HuH-7.5 (cell line): Measurements from ENCODE around the gene GOLGB1.
"Not testable (repeated sequence)": the region's sequence is repeated elsewhere in the genome, so short reads cannot be mapped to it uniquely, and the experiment has no call there.

Source experiments
- DNase-seq: peaks from one replicate; pipeline ENCODE4 v3.0.0; 2011; ENCODE audit warnings: low spot score

The GOLGB1 gene

GRCh38 chr3:121740896-121741295 lies 8.6 kb downstream of the GOLGB1 start:
- DNase-seq = no peak

GRCh38 chr3:121739902-121740301 lies 9.6 kb downstream of the GOLGB1 start:
- no peak for DNase-seq

- DNase-seq = no peak
These were observed 11.9 kb downstream of the GOLGB1 start for GRCh38 chr3:121737644-121738043.

DNA sequence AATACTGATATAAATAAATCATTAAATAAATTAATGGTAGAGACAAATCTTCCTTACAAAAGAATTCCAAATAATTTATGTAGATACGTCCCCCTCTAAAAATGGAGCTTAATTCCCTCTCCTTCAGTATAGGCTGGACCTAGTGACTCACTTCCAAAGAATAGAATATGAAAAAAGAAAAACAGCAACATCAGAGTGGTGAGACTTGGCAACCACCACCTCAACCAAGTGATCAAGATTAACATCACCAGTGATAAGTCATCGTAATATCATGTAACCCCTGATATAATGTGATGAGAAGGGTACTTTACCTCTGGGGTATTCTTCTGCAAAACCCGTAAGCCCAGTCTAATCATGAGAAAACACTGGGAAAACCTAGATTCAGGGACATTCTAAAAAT lies 13.4 kb downstream of the GOLGB1 start:
- no peak for DNase-seq

GRCh38 chr3:121735047-121735696 lies 14.4 kb downstream of the GOLGB1 start:
- DNase-seq = no peak

DNA sequence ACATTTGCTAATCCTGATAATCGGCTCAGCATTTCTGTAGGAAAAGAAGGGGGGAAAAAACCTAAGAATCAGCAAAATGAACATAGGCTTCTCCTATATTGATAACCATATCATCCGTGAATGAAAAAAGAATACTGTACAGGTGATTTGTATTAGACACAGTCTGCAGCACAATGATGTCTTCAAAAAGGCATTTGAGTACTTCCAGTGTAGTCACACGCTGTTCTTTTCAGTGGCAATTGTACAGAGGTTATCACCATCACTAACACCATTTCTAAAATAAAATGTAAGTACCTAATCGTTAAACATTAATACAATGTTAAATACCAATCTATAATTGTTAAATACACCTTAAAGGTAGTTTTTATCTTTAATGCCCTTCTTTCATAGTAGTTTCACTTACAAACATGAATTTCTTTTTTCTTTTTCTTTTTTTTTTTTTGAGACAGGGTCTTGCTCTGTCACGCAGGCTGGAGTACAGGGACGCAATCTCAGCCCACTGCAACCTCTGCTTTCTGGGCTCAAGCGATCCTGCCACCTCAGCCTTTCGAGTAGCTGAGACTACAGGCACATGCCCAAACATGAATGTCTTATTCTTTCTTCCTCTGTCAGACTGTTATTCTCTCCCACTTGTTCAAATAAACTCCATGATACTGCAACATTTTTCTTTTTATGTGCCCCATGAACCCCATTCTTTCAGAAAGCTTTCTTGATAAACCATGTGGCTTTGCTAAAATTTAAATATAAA lies 18.4 kb downstream of the GOLGB1 start:
- DNase-seq = no peak

DNA sequence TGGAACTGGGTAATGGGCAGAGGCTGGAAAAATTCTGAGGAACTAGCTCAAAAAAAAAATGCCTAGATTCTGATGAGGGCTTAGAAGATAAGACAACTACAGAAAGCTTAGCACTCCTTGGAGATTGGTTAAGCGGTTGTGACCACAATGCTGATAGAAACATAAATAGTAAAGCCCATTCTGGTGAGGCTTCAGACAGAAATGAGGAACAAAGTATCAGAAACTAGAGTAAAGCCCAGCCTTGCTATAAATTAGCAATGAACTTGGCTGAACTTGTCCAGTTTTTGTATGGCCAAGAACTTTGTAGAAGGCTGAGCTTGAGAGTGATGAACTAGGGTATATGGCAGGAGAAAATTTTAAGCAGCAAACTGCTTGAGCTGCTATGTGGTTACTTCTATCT lies 25.4 kb downstream of the GOLGB1 start:
- no peak for DNase-seq

- DNase-seq = no peak
These were observed 26.1 kb downstream of the GOLGB1 start for GRCh38 chr3:121723485-121723884.

DNA sequence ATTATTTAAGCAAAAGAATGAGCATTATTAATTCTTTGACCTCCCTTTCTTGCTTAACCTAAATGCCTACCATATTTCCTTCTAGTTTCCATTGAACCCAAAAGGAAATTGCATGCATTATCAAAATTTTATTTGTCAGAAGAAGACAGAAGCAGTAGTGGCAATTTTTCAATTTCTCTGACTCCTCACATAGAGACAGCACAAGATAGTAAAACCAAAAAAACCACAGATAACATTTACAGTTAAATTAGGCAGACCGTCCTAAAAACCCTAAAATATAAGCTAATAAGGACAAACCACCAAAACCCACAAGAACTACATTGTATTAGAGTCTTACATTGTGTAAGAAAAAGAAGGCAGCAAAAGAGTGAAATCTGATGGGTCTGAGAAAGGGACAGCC lies 27.1 kb downstream of the GOLGB1 start:
- no peak for DNase-seq

DNA sequence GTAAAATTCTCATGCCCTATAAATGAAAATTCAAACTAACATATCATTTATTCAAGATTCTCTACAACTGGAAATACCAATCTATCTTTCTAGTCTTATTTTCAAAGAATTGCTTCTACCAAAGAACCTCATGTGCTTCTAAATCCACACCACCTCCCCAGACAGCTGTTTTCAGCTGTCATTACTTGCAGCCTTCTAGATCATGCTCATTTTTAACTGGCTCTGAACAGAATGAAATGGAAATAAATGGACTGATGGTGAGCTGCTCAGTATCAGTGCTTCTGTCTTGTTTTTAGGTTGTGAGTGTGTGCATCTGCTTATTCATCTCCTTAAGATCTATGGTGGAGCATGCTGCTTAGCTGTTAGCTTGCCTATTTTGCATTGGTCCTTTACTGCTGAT lies 29.4 kb downstream of the GOLGB1 start:
- DNase-seq = no peak

- no peak for DNase-seq
These were observed 30.1 kb downstream of the GOLGB1 start for GRCh38 chr3:121719423-121719822.

- no peak for DNase-seq
These were observed 31.2 kb downstream of the GOLGB1 start for GRCh38 chr3:121718205-121718846.

GRCh38 chr3:121710347-121710746 lies 39.2 kb downstream of the GOLGB1 start:
- no peak for DNase-seq

DNA sequence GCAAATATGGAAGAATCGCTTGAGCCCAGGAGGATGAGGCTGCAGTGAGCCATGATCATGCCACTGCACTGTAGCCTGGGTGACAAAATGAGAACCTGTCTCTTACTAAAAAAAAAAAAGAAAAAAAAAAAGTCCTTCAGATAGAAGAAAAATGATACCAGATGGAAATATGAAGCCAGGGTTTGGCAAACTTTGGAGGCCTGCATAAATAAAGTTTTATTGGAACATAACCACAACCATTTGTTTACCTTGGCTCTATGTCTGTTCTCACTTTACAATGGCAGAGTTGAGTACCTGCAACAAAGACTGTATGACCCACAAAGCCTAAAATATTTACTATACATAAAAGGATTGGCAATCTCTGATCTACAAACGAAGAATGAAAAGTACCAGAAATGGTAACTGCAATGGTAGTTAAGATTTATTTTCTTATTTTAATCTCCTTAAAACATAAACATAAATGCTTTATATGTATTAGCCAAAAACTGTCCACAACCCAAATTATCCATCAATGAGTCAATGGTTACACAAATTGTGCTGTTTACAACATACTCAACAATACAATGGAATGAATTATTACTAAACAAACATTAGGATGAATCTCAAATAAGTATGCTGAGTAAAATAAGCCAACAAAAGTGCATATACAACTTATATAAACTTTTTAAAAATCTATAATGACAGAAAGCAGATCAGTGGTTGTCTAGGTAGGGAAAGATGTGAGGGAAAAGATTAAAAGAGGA lies 41.8 kb downstream of the GOLGB1 start:
- DNase-seq = no peak

DNA sequence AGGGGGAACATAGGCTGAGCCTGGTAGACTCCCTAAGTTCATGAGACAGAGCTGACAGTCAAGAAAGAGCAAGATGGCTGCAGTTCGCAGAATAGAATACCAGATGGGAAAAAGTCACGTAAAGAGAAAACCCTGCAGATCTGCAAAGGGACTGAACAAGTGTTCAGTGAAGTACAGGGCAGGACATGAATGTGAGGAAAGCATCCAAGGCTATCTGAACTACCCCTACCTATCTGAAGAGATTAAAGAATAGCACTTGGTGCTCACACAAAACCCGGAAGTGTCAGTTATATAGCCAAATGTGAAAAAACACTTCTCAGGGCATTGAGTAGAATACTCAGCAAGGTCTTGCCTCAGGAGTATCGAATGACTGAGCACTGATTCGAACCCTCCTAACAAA lies 44.0 kb downstream of the GOLGB1 start:
- DNase-seq = no peak

DNA sequence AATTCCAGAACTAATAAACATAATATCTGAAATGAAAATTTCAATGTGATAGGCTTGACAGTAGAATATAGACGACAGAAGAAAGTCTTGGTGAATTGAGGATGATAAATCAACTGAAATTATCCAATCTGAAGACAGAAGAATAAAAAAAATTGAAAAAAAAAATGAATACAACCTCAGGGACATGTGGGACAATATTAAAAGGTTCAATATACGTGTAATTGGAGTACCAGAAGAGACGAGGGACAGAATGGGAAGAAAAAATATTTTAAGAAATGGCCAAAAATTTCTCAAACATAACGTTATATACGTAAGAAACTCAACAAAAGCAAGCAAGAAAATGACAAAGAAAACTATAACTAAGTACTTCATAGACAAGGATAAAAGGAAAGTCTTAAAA lies 45.6 kb downstream of the GOLGB1 start:
- no peak for DNase-seq

GRCh38 chr3:121698901-121699300 lies 50.6 kb downstream of the GOLGB1 start:
- DNase-seq = no peak

- DNase-seq = no peak
These were observed 51.1 kb downstream of the GOLGB1 start for GRCh38 chr3:121698476-121698875.

- DNase-seq = no peak
These were observed 53.4 kb downstream of the GOLGB1 start for GRCh38 chr3:121696186-121696585.

DNA sequence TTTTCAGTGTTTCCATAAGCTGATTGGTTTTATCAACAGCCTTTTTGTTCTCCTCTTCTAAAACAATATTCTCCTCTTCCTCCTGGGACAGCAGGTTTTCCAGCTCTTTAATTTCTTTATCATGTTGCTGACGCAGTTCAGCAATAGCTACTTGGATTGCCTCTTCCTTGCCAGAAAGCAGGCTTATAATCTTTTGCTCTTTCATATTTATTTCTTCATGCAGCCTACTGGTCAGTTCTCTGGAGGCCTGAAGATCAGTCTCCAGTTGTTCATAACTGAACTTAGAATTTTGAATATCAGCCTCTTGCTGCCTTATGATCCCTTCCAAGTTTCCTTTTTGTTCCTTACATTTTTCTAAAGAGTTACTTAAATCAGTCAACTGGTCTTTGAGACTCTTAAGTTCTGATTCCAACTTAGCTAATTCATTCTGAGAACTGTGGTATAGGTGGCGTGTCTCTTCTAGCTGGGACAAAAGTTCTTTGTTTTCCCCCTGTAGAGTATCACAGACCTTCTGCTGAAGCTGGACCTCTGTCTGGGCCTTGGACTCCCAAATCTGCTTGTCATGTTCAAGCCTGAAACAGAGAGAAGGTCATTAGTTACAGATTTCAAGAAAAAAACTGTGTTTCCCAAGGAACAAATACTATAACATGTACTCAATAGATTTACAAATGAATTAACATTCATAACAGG lies 57.4 kb downstream of the GOLGB1 start:
- DNase-seq = no peak

- no peak for DNase-seq
These were observed 58.6 kb downstream of the GOLGB1 start for GRCh38 chr3:121690777-121691405.

- DNase-seq = not testable (repeated sequence)
These were observed 60.8 kb downstream of the GOLGB1 start for GRCh38 chr3:121688747-121689146.
